C4-2B (cell line): ENCODE results near the gene RNF133.

Experiments used
- ZFX ChIP-seq: fragments of 450-650 bp; IDR thresholded peaks from 2 replicates; pipeline ENCODE4 v1.6.1; 2017
- TF ChIP-seq, protein P1 (sequence below): fragments of 450-650 bp; conservative IDR thresholded peaks from 2 replicates; pipeline ENCODE4 v1.5.1; 2017; ENCODE audit warnings: mild to moderate bottlenecking

DNA sequence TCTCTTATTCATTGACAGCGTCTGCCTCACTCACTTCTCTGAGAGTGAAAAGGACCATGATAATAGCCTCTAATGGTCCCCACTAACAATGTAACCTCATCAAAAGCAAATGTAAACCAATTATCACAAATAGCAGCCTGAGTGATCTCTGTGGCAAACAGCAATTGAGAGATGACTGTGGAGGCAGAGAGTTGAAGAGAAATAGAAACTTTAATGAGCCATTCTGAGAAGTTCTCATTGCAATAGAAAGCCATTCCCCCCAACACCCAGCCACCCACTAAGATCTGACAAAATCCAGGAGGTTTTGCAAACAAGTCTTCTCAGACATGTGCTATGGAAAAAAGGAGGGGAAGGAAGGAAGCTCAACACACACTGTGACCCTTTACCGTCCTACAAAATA lies 48.0 kb upstream of the RNF133 start:
- TF ChIP-seq, protein P1, sequence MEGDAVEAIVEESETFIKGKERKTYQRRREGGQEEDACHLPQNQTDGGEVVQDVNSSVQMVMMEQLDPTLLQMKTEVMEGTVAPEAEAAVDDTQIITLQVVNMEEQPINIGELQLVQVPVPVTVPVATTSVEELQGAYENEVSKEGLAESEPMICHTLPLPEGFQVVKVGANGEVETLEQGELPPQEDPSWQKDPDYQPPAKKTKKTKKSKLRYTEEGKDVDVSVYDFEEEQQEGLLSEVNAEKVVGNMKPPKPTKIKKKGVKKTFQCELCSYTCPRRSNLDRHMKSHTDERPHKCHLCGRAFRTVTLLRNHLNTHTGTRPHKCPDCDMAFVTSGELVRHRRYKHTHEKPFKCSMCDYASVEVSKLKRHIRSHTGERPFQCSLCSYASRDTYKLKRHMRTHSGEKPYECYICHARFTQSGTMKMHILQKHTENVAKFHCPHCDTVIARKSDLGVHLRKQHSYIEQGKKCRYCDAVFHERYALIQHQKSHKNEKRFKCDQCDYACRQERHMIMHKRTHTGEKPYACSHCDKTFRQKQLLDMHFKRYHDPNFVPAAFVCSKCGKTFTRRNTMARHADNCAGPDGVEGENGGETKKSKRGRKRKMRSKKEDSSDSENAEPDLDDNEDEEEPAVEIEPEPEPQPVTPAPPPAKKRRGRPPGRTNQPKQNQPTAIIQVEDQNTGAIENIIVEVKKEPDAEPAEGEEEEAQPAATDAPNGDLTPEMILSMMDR: no peak
- no peak for TF ChIP-seq ZFX
